Measurements from ENCODE around the gene EIF5A.
"Not testable (repeated sequence)": the region's sequence is repeated elsewhere in the genome, so short reads cannot be mapped to it uniquely, and the experiment has no call there.

Gene EIF5A

DNA sequence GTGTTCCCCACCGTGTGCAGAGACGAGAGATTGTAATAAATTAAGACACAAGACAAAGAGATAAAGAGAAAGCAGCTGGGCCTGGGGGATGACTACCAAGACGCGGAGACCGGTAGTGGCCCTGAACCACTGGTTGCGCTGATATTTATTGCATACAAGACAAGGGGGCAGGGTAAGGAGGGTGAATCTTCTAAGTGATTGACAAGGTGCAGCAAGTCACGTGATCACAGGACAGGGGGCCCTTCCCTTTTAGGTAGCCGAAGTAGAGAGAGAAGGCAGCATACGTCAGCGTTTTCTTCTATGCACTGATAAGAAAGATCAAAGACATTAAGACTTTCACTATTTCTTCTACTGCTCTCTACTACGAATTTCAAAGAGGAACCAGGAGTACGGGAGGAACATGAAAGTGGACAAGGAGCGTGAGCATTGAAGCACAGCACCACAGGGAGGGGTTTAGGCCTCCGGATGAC is 25.2 kb downstream of the EIF5A start:
- not testable (repeated sequence) for DNase-seq

DNA sequence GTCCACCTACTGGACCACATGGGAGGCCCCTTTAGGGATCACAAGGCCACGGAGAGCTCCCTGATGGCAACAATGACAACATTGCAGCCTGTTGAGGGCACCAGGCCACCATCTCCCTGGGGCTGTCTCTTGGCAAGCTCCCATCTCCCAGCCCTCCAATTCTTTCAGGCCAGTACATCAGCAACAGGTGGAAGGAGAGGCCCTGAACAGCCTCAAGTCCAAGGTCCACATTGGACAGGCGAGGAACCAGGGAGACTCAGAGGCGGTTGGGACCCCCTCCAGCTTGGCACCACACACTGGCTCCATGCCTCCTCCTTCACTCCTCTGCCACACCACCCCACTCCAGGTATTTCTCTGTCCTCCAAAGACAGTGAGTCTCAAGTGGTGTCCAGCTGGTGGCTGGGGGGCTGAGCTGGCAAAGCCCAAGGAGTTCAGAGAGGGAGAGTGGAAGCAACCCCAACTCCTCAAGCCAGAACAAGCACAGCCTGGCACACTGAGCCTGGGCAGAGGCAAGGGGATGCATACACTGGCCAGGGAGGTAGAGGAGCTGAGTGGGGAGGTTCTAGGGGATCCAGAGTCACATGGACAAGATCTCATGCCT is 27.6 kb downstream of the EIF5A start:
- DNase-seq = no peak

DNA sequence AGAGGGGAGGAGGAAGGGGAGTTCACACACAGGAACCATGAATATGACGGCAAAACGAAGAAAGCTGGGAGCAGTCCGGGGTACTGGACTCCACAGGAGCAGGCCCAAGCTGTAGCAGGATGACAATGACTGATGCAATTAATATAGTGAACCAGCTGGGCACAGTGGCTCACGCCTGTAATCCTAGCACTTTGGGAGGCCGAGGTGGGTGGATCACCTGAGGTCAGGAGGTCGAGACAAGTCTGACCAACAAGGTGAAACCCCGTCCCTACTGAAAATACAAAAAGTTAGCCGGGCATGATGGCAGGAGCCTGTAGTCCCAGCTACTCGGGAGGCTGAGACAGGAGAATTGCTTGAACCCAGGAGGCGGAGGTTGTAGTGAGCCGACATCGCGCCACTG is 28.3 kb downstream of the EIF5A start:
- not testable (repeated sequence) for DNase-seq

DNA sequence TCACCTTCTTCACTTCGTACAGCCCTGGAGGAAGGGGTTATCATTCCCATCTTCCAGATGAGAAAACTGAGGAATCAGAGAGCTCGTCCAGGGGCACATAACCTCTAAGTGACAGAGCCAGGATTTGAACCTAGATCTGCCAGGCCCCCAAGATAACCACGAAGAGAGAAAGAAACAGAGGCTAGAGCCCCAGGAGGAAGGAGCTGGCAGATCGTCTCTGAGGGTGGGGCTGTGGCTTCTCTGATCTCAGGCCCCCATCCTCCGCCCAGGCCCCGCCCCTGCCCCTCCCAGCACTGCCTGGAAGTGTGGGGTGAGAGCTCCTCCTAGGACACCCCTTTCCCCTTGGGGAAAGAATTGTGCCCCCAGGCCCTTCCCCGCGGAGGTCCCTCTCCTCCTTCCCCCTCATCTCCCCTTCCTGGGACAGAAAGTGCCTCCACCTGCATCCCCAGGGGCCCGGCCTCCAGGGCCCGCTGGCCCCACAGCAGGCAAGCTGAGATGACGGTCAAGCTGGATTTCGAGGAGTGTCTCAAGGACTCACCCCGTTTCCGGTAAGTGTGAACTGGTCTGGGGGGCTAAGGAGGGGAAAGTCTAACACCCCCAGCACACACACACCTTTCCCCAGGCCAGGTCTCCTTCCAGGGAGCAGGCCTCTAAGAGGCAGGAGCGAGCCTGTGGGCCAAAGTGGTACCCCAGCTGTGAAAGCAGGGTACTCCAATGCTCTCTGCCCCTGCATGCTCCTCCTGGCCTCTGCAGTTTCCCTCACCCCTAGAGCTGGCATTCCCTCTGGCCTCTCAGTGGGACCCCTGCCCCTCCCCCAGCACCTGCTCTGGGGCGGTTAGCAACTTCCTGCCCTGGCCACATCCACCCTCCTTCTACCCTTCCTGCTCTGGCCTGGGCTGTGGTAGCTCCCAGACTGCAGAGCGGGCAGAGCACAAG is 29.1 kb downstream of the EIF5A start, which contains the start of gene ACAP1:
Gene ACAP1, plus strand, starts transcription at position 290 of the 936 bp plus-strand sequence. Its CDS starts 206 bp downstream, at position 496.
- DNase-seq = no peak

DNA sequence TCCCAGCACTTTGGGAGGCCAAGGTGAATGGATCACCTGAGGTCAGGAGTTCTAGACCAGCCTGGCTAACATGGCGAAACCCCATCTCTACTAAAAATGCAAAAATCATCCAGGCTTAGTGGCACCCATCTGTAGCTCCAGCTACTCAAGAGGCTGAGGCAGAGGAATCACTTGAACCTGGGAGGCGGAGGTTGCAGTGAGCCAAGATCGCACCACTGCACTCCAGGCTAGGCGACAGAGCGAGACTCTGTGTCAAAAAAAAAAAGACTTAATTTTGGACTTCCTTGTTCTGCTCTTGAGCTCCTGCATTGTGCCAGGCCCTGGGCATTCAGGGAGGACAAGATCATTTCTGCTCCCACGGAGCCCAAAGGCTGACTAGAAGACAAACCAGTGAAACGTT is 30.2 kb downstream of the EIF5A start:
- not testable (repeated sequence) for DNase-seq

DNA sequence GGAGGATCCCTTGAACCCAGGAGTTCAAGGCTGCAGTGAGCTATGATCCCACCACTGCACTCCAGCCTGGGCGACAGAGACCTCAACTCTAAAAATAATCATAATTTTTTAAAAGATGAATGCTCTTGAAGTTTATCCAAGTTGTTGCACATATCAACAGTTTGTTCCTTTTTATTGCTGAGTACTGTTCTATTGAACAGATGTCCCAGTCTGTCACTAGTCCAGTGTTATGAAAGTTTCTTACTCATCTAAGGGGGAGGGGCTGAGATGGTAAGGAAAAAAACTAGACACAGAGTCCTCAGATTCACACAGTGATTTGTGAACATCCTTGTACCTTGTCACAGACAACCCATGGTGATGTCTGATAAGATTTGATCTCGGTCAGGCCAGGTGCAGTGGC is 32.8 kb downstream of the EIF5A start:
- no peak for DNase-seq

DNA sequence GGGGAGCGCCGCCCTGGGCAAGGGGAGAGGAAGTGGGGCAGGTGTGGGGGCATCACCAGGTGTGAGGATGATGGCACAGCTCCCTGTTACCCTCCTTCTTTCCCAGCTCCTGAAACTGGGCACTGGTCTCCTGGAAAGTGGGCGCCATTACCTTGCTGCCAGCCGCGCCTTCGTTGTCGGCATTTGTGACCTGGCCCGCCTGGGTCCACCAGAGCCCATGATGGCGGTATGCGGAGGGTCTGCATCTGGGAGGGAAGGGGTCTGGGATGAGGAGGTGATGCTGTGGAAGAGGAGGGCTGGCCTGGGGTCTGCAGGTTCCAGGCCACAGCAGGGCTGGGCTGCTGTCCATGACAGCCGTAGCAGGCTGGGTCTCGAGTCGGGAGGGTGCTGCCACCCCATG is 34.4 kb downstream of the EIF5A start:
- DNase-seq = no peak

DNA sequence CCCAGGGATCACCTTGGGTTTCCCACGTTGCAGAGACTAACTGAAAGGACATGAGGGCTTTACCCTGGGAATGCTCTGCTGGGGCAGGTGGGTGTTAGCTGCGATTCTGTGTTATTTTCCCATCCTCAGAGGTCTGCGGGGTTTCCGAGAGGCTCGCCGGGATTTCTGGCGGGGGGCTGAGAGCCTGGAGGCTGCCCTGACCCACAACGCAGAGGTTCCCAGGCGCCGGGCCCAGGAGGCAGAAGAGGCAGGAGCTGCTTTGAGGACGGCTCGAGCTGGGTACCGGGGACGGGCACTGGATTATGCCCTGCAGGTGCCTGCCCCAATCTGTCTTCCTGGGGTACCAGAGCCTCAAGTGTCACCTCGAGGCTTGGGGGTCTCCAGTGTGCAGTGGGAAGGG is 35.8 kb downstream of the EIF5A start:
- no peak for DNase-seq

DNA sequence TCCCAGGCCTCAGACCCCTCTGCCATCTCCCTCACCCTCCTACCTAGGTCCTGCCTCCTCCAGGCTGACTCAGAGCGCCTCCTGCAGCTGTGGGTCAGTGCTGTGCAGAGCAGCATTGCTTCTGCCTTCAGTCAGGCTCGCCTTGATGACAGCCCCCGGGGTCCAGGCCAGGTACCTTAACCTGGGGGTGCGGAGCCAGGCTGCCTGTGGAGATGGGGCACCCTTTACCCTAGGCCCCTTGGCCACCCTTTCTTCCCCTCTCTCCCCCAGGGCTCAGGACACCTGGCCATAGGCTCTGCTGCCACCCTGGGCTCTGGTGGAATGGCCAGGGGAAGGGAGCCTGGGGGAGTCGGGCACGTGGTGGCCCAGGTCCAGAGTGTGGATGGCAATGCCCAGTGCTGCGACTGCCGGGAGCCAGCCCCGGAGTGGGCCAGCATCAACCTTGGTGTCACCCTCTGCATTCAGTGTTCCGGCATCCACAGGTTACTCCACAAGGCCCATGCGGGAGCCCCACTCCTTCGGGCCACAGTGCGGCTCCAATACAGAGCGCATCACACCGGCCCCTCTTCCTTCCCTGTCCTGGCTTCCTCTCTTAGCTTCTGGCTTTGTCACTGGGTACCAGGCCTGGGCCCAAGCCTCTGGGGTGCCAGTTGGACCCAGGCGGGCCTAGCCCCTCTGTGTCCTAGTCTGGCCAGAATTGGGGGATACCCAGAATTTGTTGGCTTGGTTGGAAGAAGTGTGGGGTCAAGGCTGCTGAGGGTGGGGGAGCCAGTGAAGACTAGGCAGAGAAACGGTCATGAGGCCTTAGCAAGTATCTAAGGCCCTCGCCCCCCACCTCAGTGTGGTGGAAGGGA is 39.6 kb downstream of the EIF5A start:
- DNase-seq = no peak

DNA sequence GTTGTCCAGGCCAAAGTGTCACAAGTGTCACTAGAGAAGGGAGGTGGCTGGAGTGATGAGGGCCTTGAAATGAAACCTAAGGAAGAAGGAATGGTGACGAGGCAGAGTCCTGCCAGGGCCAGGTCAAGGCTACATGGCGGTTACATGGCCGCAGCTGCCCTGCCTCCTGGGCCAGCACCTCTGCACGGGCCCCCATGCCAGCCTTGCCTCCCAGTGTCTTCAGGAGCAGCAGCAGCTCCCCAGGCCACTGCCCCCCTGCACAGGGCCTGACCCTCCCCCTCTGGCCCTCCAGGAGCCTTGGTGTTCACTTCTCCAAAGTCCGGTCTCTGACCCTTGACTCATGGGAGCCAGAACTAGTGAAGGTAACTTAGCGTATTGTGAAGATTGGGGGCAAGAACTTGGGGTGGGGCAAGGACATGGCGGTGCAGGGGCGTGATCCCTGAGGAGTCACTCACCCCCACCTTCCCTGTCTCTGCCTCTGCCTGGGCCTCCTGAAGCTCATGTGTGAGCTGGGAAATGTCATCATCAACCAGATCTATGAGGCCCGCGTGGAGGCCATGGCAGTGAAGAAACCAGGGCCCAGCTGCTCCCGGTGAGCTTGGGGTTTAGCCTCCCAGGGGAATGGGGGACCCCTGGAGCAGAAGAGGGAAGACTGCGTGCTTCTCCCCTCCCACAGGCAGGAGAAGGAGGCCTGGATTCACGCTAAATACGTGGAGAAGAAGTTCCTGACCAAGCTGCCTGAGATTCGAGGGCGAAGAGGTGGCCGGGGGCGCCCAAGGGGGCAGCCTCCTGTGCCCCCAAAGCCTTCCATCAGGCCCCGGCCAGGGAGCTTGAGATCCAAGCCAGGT is 40.4 kb downstream of the EIF5A start:
- DNase-seq = no peak

DNA sequence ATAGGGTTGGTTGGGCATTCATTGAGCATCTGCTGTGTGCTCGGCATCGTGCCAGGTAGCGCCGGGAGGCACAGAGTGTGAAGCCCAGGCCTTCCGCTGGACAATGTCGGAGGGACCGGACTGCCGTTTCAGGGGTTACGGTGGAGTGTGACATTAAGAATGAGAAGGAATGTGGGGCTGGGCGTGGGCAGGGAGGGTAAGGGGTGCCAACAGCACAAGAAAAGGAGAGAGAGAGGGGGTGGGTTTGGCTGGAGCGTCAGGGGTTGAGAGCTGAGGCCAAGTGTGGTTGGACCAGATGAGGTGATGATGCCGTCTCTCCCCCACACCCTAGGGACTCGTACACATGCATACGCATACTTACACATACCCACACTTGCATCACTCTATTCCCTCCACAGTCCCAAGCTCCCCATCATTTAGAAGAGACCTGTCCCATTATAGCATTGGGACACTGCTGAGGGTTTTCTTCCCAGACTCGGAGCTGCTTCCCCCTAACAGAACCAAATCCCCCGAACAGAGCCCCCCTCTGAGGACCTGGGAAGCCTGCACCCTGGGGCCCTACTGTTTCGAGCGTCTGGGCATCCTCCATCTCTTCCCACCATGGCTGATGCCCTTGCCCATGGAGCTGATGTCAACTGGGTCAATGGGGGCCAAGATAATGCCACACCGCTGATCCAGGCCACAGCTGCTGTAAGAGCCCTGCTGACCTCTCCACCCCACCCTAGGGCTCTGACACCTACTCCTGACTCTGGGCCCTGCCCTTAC is 41.2 kb downstream of the EIF5A start:
- no peak for DNase-seq

DNA sequence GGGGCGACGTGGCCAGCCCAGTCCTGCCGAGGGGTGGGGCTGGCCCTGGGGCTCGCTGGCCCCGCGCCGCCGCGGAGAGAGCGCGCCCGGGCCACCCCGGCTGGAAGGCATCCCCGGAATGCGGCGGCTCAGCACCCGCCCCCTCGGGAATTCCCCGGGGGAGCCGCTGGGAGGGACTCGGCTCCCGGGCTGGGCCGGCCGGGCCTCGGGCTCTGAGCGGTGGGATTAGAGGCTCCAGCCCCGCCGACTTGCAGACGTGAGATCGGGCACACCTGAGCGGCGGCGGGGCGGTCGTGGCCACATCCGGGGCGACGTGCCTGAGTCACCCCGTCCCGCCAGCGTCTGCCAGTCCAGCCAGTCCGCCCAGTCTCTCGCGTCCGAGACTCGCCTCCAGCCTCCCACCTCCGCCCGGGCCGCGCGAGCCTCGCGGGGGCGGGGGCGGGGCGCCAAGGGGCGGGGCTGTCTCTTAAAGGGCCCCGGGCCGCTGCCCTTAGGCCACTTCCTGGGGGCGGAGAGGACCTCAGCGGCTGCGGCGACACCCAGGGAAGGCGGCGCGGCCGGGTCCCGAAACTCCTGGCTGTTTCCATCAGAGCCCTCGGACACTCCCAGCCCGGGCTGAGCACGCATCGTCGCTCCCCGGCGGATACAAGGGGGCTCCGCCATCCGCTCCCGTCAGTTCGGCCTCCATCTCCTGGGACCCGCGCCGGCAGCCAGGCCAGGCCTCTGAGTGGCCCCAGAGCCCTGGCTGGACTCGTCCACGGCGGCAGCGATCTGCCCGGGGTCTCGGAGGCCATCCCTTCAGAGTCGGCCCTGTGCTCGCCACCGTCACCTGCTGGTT is 44.5 kb downstream of the EIF5A start, which contains the start of gene KCTD11:
Gene KCTD11, plus strand, starts transcription at position 498 of the 838 bp plus-strand sequence.
- DNase-seq = peak; percentile 51

DNA sequence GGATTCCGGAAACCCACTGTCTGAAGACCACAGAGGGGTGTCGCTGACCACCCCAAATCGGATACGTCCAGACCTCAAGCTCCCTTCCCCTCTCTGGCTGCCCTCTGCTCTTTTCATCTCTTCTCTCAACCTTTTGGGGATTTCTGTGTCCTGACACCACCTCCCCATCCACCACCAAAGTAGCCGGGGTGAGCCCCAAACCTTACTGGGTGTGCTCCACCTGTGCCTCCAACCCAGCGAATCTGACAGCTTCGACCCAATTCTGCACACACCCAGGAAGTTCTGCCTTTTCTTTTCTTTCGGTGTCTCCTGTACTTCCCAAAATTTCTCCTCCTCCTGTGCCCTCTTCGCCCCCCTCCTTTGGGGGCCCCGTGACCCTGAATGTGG is 45.1 kb downstream of the EIF5A start:
- DNase-seq = no peak

DNA sequence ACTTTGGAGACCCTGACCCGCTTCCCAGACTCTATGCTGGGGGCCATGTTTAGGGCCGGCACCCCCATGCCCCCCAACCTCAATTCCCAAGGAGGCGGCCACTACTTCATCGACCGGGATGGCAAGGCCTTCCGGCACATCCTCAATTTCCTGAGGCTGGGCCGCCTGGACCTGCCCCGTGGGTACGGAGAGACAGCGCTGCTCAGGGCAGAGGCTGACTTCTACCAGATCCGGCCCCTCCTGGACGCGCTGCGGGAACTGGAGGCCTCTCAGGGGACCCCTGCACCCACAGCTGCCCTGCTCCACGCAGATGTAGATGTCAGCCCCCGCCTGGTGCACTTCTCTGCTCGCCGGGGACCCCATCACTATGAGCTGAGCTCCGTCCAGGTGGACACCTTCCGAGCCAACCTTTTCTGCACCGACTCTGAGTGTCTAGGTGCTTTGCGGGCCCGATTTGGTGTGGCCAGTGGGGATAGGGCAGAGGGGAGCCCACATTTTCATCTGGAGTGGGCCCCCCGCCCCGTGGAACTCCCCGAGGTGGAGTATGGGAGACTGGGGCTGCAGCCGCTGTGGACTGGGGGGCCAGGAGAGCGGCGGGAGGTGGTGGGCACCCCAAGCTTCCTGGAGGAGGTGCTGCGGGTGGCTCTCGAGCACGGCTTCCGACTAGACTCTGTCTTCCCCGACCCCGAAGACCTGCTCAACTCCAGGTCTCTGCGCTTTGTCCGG is 45.6 kb downstream of the EIF5A start:
- no peak for DNase-seq

DNA sequence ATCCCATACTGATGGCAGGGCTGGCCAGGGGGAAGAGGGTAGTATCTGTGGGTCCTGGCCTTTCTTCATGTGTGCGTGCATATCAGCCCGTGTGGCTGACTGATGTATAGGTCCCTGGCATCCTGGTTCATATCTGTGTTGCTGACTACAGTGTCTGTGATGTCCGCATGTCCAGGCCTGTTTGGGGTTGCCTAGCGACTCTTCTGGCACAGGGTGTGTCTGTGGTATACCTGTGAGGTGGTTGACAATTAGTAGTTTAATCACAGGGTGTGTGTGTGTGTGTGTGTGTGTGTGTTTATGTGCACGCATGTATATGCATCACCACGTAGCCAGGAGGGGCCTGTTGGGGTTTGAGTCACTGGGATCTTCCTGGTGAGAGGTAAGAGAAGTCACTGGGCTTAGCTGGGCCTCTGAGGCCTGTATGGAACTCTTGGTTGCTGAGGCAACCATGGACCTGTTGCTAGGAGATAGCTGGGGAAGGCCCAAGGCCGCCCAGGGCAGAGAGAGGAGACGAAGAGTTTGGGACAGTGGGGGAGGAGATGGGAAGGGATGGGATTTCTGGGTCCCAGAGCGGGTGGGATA is 46.9 kb downstream of the EIF5A start:
- peak; percentile 20 for DNase-seq

DNA sequence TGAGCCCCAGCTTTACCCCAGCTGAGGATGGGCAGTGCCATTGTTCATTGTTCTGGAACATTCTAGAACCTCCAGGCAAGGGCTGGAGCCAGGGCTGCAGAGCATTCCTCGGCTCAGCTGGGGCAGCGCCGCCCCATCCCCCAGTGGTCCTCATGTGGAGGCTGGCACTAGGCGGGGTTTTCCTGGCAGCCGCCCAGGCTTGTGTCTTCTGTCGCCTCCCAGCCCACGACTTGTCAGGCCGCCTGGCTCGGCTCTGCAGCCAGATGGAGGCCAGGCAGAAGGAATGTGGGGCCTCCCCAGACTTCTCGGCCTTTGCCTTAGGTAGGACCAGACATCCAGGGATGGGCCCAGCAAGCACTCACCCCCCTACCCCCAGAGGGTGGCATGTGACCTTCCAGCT is 47.6 kb downstream of the EIF5A start, which contains the start of gene TMEM95:
Gene TMEM95, plus strand, starts transcription at position 104 of the 400 bp plus-strand sequence. Its CDS starts 49 bp downstream, at position 153.
- peak; percentile 2 for DNase-seq

DNA sequence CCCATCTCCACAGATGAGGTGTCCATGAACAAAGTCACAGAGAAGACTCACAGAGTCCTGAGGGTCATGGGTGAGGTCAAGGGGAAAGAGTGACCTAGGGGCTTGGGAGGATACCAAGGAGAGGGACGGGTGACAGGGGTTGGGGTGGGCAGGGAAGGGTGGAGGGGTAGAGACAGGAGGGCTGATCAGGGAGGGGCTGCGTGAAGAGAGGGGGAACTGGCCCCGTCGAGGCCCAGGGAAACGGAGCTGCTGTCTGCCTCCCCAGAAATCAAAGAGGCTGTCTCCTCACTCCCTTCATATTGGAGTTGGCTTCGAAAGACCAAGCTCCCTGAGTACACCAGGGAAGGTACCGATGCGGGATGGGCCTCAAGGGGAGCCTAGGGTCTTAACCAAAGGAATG is 48.1 kb downstream of the EIF5A start:
- no peak for DNase-seq

DNA sequence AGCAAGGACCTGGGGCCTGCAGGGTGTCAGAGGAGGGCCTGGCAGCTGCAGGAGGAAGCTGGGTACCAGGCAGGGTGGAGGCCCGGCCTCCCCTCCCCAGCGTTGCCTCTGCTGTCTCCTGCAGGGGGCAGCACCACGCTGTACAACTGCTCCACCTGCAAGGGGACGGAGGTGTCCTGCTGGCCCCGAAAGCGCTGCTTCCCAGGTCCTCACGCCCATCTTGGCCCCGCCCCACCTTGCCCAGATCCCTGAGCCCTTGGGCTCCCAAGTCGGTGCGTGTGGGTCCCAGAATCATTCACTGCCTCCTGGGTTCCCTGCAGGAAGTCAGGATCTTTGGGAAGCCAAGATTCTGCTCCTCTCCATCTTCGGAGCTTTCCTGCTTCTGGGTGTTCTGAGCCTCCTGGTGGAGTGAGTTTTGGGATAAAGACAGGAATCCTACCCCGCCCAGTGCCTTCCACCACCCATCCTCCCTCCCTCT is 48.7 kb downstream of the EIF5A start:
- DNase-seq = peak; percentile 66

DNA sequence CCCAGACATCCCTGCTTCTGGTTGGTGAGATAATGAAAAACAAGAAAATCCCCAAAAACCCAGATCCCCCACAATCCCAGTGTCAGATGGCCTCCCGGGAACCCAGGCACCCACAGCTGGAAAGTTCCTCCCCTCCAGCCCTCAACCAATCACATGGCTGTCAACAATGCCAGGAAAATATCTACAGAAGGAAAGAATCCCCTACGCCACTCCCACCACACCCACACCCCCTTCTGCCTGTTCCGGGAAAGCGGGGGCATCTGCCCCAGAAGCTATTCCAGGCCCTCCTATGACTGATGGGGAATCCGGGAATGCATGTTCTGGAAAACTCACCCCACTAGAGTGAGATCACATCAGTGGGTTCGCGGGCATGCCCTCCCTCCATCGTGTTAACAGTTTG is 49.3 kb downstream of the EIF5A start:
- no peak for DNase-seq

Data from NCI-H345 (cell line).